ENCODE measurements around the gene CDK5RAP2.
"Not testable (repeated sequence)": the region's sequence is repeated elsewhere in the genome, so short reads cannot be mapped to it uniquely, and the experiment has no call there.

- not testable (repeated sequence) for TF ChIP-seq CTCF (IDR thresholded peaks at IDR 0.05; ENCODE audit: low read depth, low read length); EZH2phosphoT487 (IDR thresholded peaks at IDR 0.05; ENCODE audit: low read depth)
These were observed 64.5 kb downstream of the CDK5RAP2 start for GRCh38 chr9:120515481-120515880.
